Sigmoid colon (tissue), 4 donors: ENCODE results near the gene MITF.

Experiments
- EP300 ChIP-seq, 4 donors: sonication (generic); formaldehyde crosslinking; IDR thresholded peaks; one replicate each; pipeline ENCODE4 v1.6.1; 2017; ENCODE audit warnings: antibody characterized with exemption in 4 of 4
- POLR2A ChIP-seq, 2 donors: fragments of 450-650 bp; IDR thresholded peaks; one replicate each; pipeline ENCODE4 v1.6.1; 2016; ENCODE audit warnings: antibody characterized with exemption in 2 of 2, mild to moderate bottlenecking in 2 of 2, moderate library complexity in 2 of 2
- POLR2AphosphoS5 ChIP-seq, 4 donors: sonication (generic); formaldehyde crosslinking; IDR thresholded peaks; one replicate each; pipeline ENCODE4 v1.6.1; 2017; ENCODE audit warnings: antibody characterized with exemption in 4 of 4
- TF ChIP-seq, protein P1 (sequence below), 4 experiments: fragments of 450-650 bp in 3 of 4; fragments of 200-600 bp in 1 of 4; IDR thresholded peaks; one replicate each; pipeline ENCODE4 v1.5.1; 2016 to 2019; ENCODE audit warnings: antibody characterized with exemption in 4 of 4, mild to moderate bottlenecking in 3 of 4, moderate library complexity in 2 of 4

DNA sequence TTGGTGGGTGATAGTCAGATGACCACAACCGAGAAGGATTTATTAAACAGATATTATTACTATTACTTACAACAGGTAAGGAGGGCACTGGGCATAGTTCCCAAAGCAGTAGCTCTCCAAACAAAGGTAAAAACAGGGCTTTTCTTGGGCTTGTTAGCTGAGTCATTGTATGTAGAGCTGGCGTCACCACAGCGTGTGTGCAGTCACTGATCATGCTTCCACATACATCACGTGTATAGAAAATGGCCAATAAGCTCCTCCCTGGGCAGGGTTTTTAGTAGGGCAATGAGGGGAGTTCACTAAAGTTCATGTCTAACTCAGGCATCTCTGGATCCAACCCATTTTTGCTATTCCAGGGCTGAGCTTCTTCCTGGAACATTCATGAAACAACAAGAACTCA lies 254.5 kb downstream of the MITF start:
- TF ChIP-seq, protein P1, sequence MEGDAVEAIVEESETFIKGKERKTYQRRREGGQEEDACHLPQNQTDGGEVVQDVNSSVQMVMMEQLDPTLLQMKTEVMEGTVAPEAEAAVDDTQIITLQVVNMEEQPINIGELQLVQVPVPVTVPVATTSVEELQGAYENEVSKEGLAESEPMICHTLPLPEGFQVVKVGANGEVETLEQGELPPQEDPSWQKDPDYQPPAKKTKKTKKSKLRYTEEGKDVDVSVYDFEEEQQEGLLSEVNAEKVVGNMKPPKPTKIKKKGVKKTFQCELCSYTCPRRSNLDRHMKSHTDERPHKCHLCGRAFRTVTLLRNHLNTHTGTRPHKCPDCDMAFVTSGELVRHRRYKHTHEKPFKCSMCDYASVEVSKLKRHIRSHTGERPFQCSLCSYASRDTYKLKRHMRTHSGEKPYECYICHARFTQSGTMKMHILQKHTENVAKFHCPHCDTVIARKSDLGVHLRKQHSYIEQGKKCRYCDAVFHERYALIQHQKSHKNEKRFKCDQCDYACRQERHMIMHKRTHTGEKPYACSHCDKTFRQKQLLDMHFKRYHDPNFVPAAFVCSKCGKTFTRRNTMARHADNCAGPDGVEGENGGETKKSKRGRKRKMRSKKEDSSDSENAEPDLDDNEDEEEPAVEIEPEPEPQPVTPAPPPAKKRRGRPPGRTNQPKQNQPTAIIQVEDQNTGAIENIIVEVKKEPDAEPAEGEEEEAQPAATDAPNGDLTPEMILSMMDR (IDR thresholded peaks at IDR 0.05), result no peak
- TF ChIP-seq EP300 (IDR thresholded peaks at IDR 0.05) (no peak), POLR2AphosphoS5 (IDR thresholded peaks at IDR 0.05) (no peak), POLR2A (IDR thresholded peaks at IDR 0.05) (no peak)
